Activated naive CD4-positive, alpha-beta T cell treated with anti-CD3 and anti-CD28 coated beads, Interleukin-2, amount 10 ng/mL, durations not matched to agents 7 days and 5 days (primary cell): ENCODE measurements around the gene XXYLT1.
"Not testable (repeated sequence)": the region's sequence is repeated elsewhere in the genome, so short reads cannot be mapped to it uniquely, and the experiment has no call there.

Experiments used
- CTCF ChIA-PET: fragments of 350-600 bp; sonication (Branson Sonifier 250); formaldehyde crosslinking; loops from one replicate; lab custom pipeline; 2021; ENCODE audit warnings: antibody characterized with exemption; lab: Charles Lee
- DNase-seq: peaks from one replicate; pipeline ENCODE4 v3.0.0-alpha.2; 2020
- H3K27ac Mint-ChIP-seq: one replicate; pipeline ENCODE4 v1.8.0; 2021; ENCODE audit warnings: mild to moderate bottlenecking, moderate library complexity, mixed read lengths
- H3K27me3 Mint-ChIP-seq: one replicate; pipeline ENCODE4 v1.8.0; 2021; ENCODE audit warnings: mild to moderate bottlenecking, mixed read lengths
- H3K36me3 Mint-ChIP-seq: one replicate; pipeline ENCODE4 v1.8.0; 2021; ENCODE audit warnings: mixed read lengths
- H3K4me1 Mint-ChIP-seq: one replicate; pipeline ENCODE4 v1.8.0; 2021; ENCODE audit warnings: mixed read lengths
- H3K4me3 Mint-ChIP-seq: one replicate; pipeline ENCODE4 v1.8.0; 2021; ENCODE audit warnings: mild to moderate bottlenecking, moderate library complexity, mixed read lengths
- H3K9me3 Mint-ChIP-seq: one replicate; pipeline ENCODE4 v1.8.0; 2021; ENCODE audit warnings: mixed read lengths

Gene XXYLT1

GRCh38 chr3:195061756-195062655 lies 209.0 kb downstream of the XXYLT1 start:
- no peak overlapping the region for H3K4me3 Mint-ChIP-seq
- H3K27ac Mint-ChIP-seq: no peak overlapping the region
- H3K4me1 Mint-ChIP-seq: no peaks in the 10 kb centered on the region
- CTCF ChIA-PET: no interaction called here
- DNase-seq: no peak
- no peaks in the 10 kb centered on the region for H3K9me3 Mint-ChIP-seq
- H3K27me3 Mint-ChIP-seq: peaks cover 14% of the 10 kb centered on the region
- H3K36me3 Mint-ChIP-seq: no peaks in the 10 kb centered on the region

- Mint-ChIP-seq H3K27ac (no peak overlapping the region), H3K9me3 (no peaks in the 10 kb centered on the region), H3K4me1 (no peaks in the 10 kb centered on the region), H3K36me3 (no peaks in the 10 kb centered on the region), H3K4me3 (no peak overlapping the region), H3K27me3 (peaks cover 14% of the 10 kb centered on the region)
- CTCF ChIA-PET: no interaction called here
- no peak for DNase-seq
Observed at GRCh38 chr3:195060531-195061291, 210.2 kb downstream of the XXYLT1 start.

- CTCF ChIA-PET: no interaction called here
- Mint-ChIP-seq H3K9me3 (no peaks in the 10 kb centered on the region), H3K4me3 (no peak overlapping the region), H3K4me1 (no peaks in the 10 kb centered on the region), H3K27me3 (peaks cover 19% of the 10 kb centered on the region), H3K27ac (no peak overlapping the region), H3K36me3 (no peaks in the 10 kb centered on the region)
- DNase-seq: no peak
Observed at GRCh38 chr3:195060217-195060481, 210.8 kb downstream of the XXYLT1 start.

- peaks cover 24% of the 10 kb centered on the region for H3K27me3 Mint-ChIP-seq
- no peaks in the 10 kb centered on the region for H3K36me3 Mint-ChIP-seq
- no peak overlapping the region for H3K27ac Mint-ChIP-seq
- no peaks in the 10 kb centered on the region for H3K4me1 Mint-ChIP-seq
- no peak for DNase-seq
- no peaks in the 10 kb centered on the region for H3K9me3 Mint-ChIP-seq
- CTCF ChIA-PET: no interaction called here
- no peak overlapping the region for H3K4me3 Mint-ChIP-seq
Observed at GRCh38 chr3:195059471-195060216, 211.3 kb downstream of the XXYLT1 start.

- no peak for DNase-seq
- Mint-ChIP-seq H3K27ac (no peak overlapping the region), H3K4me3 (no peak overlapping the region), H3K36me3 (no peaks in the 10 kb centered on the region), H3K9me3 (no peaks in the 10 kb centered on the region), H3K27me3 (peaks cover 30% of the 10 kb centered on the region), H3K4me1 (no peaks in the 10 kb centered on the region)
- CTCF ChIA-PET: no interaction called here
Observed at GRCh38 chr3:195059006-195059350, 212.0 kb downstream of the XXYLT1 start.

GRCh38 chr3:195058336-195059005 lies 212.5 kb downstream of the XXYLT1 start:
- Mint-ChIP-seq H3K36me3 (no peaks in the 10 kb centered on the region), H3K9me3 (no peaks in the 10 kb centered on the region), H3K27ac (no peak overlapping the region), H3K4me3 (no peak overlapping the region), H3K4me1 (no peaks in the 10 kb centered on the region), H3K27me3 (peaks cover 30% of the 10 kb centered on the region)
- CTCF ChIA-PET: no interaction called here
- no peak for DNase-seq

GRCh38 chr3:195057716-195058115 lies 213.2 kb downstream of the XXYLT1 start:
- Mint-ChIP-seq H3K4me1 (no peaks in the 10 kb centered on the region), H3K27ac (no peak overlapping the region), H3K36me3 (no peaks in the 10 kb centered on the region), H3K27me3 (peaks cover 30% of the 10 kb centered on the region), H3K9me3 (no peaks in the 10 kb centered on the region), H3K4me3 (no peak overlapping the region)
- DNase-seq: no peak
- CTCF ChIA-PET: no interaction called here

GRCh38 chr3:195056506-195056905 lies 214.5 kb downstream of the XXYLT1 start:
- CTCF ChIA-PET: no interaction called here
- Mint-ChIP-seq H3K36me3 (no peaks in the 10 kb centered on the region), H3K27ac (no peak overlapping the region), H3K9me3 (no peaks in the 10 kb centered on the region), H3K4me1 (no peaks in the 10 kb centered on the region), H3K4me3 (no peak overlapping the region), H3K27me3 (peaks cover 30% of the 10 kb centered on the region)
- no peak for DNase-seq

- H3K4me1 Mint-ChIP-seq: no peaks in the 10 kb centered on the region
- H3K27ac Mint-ChIP-seq: no peak overlapping the region
- no peaks in the 10 kb centered on the region for H3K9me3 Mint-ChIP-seq
- peaks cover 30% of the 10 kb centered on the region for H3K27me3 Mint-ChIP-seq
- no peak overlapping the region for H3K4me3 Mint-ChIP-seq
- no peak for DNase-seq
- CTCF ChIA-PET: no interaction called here
- H3K36me3 Mint-ChIP-seq: no peaks in the 10 kb centered on the region
Observed at GRCh38 chr3:195054311-195054710, 216.6 kb downstream of the XXYLT1 start.

GRCh38 chr3:195052939-195053338 lies 218.0 kb downstream of the XXYLT1 start:
- Mint-ChIP-seq H3K27ac (no peak overlapping the region), H3K9me3 (no peaks in the 10 kb centered on the region)
- CTCF ChIA-PET: no interaction called here

GRCh38 chr3:195050296-195050695 lies 220.7 kb downstream of the XXYLT1 start:
- H3K27me3 Mint-ChIP-seq: peaks cover 17% of the 10 kb centered on the region
- DNase-seq, H3K4me1 Mint-ChIP-seq, H3K9me3 Mint-ChIP-seq, H3K4me3 Mint-ChIP-seq, H3K27ac Mint-ChIP-seq, H3K36me3 Mint-ChIP-seq, CTCF ChIA-PET: not testable (repeated sequence)

More at GRCh38 chr3:195052939-195053338, 218.0 kb downstream of the XXYLT1 start:
- peaks cover 24% of the 10 kb centered on the region for H3K27me3 Mint-ChIP-seq
- DNase-seq: no peak
- no peaks in the 10 kb centered on the region for H3K36me3 Mint-ChIP-seq
- H3K4me3 Mint-ChIP-seq: no peak overlapping the region
- H3K4me1 Mint-ChIP-seq: no peaks in the 10 kb centered on the region

GRCh38 chr3:195048059-195048905 lies 222.7 kb downstream of the XXYLT1 start:
- peaks cover 4% of the 10 kb centered on the region for H3K27me3 Mint-ChIP-seq
- H3K9me3 Mint-ChIP-seq: no peaks in the 10 kb centered on the region
- H3K4me3 Mint-ChIP-seq: no peak overlapping the region
- DNase-seq: no peak
- CTCF ChIA-PET: no interaction called here
- no peaks in the 10 kb centered on the region for H3K4me1 Mint-ChIP-seq
- no peaks in the 10 kb centered on the region for H3K36me3 Mint-ChIP-seq
- H3K27ac Mint-ChIP-seq: no peak overlapping the region

- no peaks in the 10 kb centered on the region for H3K9me3 Mint-ChIP-seq
- no peak overlapping the region for H3K27ac Mint-ChIP-seq
- peaks cover 4% of the 10 kb centered on the region for H3K27me3 Mint-ChIP-seq
- CTCF ChIA-PET: no interaction called here
- H3K4me3 Mint-ChIP-seq: no peak overlapping the region
- H3K4me1 Mint-ChIP-seq: no peaks in the 10 kb centered on the region
- DNase-seq: no peak
- H3K36me3 Mint-ChIP-seq: no peaks in the 10 kb centered on the region
Observed at GRCh38 chr3:195047536-195047935, 223.4 kb downstream of the XXYLT1 start.
